HL-60 (cell line): Measurements from ENCODE around the gene CLCNKB.

Experiments
- DNase-seq, 2 experiments: peaks; one replicate each; pipeline ENCODE4 v3.0.0-alpha.2; 2010 to 2020; ENCODE audit warnings: low read depth in 1 of 2, low spot score in 1 of 2
- H3K27ac ChIP-seq: fragments of 250-450 bp; sonication (Bioruptor Pico); replicated peaks from 2 replicates; pipeline ENCODE4 v1.5.1; 2020; ENCODE audit warnings: mild to moderate bottlenecking, moderate library complexity
- H3K27me3 ChIP-seq: fragments of 250-450 bp; sonication (Bioruptor Pico); 2 replicates; pipeline ENCODE4 v1.5.1; 2021; ENCODE audit warnings: mild to moderate bottlenecking, moderate library complexity; ENCODE audit not compliant: insufficient read depth, poor library complexity, severe bottlenecking
- H3K4me3 ChIP-seq: replicated peaks from 2 replicates; pipeline ENCODE4 v1.5.1; 2011; ENCODE audit warnings: mild to moderate bottlenecking, control low read depth, low read length; ENCODE audit not compliant: insufficient read depth
- CTCF ChIP-seq: IDR thresholded peaks from one replicate; pipeline ENCODE4 v1.5.1; 2011; ENCODE audit warnings: low read length, control low read depth, inconsistent platforms; ENCODE audit not compliant: insufficient read depth
- GABPA ChIP-seq: IDR thresholded peaks from 2 replicates; pipeline ENCODE4 v1.6.1; 2012; ENCODE audit warnings: low read depth
- POLR2AphosphoS5 ChIP-seq: IDR thresholded peaks from 2 replicates; pipeline ENCODE4 v1.6.1; 2012; ENCODE audit warnings: low read depth
- SPI1 ChIP-seq: IDR thresholded peaks from 2 replicates; pipeline ENCODE4 v1.6.1; 2012; ENCODE audit warnings: low read depth, mild to moderate bottlenecking, borderline replicate concordance
- TF ChIP-seq, protein P1 (sequence below): IDR thresholded peaks from 2 replicates; pipeline ENCODE4 v1.6.1; 2012; ENCODE audit warnings: low read depth; ENCODE audit not compliant: insufficient replicate concordance

CLCNKB gene

DNA sequence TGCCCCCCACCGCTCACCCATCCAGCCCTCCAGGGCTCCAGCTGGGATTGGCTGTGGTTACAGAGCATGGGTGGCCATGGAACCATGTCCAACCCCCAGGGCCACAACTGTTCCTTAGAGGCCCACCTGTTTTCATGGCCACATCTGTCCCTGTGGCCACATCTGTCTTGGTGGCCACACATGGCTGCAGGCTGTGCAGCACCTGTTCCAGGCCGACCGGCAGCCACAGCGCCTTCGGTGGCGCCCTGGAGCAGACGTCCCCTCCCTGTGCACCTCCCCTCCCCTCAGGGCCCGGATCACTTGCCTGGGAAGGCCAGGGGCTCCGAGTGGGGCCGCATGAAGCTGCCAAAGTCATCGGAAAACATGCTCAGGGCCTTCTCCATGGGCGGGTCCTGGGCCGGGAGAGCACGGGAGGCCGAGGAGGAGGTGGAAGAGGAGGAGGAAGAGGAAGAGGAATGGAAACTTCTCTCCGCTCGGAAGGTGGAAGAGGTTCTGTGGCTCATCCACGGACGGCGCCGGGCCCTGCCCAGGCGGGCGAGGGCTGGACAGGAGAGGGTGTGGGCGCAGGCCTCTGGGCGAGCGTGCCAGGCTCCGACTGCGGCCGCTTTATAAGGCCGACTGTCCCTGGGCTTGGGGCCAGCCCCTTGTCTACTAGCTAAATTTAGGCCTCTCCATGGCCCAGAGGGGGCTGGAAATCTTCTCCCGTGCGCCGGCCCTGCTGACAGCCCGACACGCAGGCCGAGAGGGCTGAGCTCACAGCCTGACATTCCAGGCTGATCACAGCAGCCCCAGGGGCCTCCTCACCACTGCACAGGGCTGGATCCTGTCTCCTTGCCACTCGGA lies 25.9 kb upstream of the CLCNKB start, which contains the start of gene HSPB7:
TSS of gene HSPB7 (minus strand) at position 583 of the 843 bp plus-strand sequence. CDS start at position 503, 80 bp downstream.
- TF ChIP-seq, protein P1, sequence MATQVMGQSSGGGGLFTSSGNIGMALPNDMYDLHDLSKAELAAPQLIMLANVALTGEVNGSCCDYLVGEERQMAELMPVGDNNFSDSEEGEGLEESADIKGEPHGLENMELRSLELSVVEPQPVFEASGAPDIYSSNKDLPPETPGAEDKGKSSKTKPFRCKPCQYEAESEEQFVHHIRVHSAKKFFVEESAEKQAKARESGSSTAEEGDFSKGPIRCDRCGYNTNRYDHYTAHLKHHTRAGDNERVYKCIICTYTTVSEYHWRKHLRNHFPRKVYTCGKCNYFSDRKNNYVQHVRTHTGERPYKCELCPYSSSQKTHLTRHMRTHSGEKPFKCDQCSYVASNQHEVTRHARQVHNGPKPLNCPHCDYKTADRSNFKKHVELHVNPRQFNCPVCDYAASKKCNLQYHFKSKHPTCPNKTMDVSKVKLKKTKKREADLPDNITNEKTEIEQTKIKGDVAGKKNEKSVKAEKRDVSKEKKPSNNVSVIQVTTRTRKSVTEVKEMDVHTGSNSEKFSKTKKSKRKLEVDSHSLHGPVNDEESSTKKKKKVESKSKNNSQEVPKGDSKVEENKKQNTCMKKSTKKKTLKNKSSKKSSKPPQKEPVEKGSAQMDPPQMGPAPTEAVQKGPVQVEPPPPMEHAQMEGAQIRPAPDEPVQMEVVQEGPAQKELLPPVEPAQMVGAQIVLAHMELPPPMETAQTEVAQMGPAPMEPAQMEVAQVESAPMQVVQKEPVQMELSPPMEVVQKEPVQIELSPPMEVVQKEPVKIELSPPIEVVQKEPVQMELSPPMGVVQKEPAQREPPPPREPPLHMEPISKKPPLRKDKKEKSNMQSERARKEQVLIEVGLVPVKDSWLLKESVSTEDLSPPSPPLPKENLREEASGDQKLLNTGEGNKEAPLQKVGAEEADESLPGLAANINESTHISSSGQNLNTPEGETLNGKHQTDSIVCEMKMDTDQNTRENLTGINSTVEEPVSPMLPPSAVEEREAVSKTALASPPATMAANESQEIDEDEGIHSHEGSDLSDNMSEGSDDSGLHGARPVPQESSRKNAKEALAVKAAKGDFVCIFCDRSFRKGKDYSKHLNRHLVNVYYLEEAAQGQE: no peak
- TF ChIP-seq POLR2AphosphoS5 (no peak), GABPA (no peak), SPI1 (no peak), CTCF (no peak)
- no peak for DNase-seq
- no peak within 1 kb of the TSS for H3K4me3 ChIP-seq
- H3K27me3 ChIP-seq: no peaks in the 10 kb centered on the region
- no peak within 1 kb of the TSS for H3K27ac ChIP-seq

DNA sequence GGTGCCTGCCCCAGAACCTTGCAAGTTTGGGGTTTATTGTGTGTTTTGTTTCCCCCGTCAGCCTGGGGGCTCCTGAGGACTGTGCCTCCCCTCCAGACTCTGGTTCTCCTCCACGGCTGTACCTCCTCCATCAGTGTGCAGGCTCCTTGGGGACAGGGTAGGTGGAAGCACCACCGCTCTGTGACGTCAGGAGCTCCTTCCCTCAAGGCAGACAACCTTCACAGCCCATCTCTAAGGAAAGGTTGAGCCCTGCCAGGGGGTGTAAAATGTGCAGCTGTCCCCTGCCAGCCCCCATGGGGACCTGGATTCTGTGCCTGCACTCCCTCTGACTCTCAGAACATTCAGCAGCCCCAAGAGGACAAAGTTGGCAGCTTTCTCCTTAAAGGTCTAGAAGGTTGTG lies 25.3 kb upstream of the CLCNKB start:
- Histone ChIP-seq H3K27ac (no peak overlapping the region), H3K27me3 (no peaks in the 10 kb centered on the region), H3K4me3 (no peak overlapping the region)
- no peak for DNase-seq
- no peak for TF ChIP-seq CTCF
- no peak for TF ChIP-seq SPI1
- no peak for TF ChIP-seq POLR2AphosphoS5
- TF ChIP-seq, protein P1: no peak

GRCh38 chr1:16018749-16019643 lies 24.6 kb upstream of the CLCNKB start:
- Histone ChIP-seq H3K4me3 (no peak overlapping the region), H3K27ac (no peak overlapping the region), H3K27me3 (no peaks in the 10 kb centered on the region)
- no peak for DNase-seq
- TF ChIP-seq, protein P1: no peak
- TF ChIP-seq GABPA: no peak
- no peak for TF ChIP-seq SPI1
- TF ChIP-seq POLR2AphosphoS5: no peak
- no peak for TF ChIP-seq CTCF
